Measurements from ENCODE around the gene PAX5. TPM values are rescaled to one million over a fixed set of nuclear protein-coding genes. Genes with fewer than 3 reads are reported as not detected.

The PAX5 gene
- total RNA-seq, 3 donors from 2014 or later: 0.29 to 0.32 TPM; not detected in 1

DNA sequence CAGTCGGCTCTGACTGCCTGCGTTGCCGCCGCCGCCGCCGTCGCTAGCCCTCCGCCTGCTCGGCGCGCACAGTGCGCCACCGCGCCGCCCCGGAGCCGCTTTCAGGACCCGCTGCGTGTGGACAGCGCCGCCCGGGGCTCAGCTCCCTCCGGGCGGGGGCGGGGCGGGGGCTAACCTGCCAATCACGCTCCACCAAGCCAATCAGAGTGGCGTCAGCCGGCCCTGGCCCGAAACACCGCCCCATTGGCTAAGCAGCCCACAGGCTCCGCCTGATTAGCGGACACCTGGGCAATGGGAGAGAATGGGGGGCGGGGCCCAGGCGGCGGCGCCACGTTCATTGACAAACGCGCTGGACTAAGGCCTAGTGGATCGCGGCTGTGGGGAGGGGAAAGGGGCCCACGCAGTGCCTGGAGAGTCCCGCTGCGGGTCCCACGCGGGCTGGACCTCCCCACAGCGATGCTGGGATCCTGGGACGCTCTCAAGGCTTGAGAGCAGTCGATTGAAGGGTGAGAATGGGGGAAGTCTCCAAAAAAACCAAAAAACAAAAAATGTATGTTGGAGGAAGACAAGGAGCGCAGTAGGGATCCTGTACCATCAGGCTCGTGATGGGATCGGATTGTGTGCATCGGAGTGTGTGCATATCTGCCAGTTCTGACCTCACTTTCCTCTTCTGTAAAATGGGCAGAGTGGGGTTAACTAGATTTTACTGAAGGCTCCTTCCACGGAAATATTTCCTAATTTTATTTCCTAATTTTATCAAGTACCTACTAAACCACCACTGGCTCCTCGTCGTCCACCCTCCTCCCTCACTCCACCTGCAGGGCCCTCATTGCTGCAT is 6.3 kb downstream of the PAX5 start:
- ATAC-seq (peak; percentile 98), DNase-seq (peak; percentile 92 to 93 (median 93))
- intact Hi-C loops (cut with DNase I, micrococcal nuclease): no loop called here
- no peak overlapping the region for H3K4me3 ChIP-seq
- peaks cover 31% of the 10 kb centered on the region for H3K4me1 ChIP-seq (ENCODE audit: low read depth)
- H3K9me3 ChIP-seq: no peaks in the 10 kb centered on the region
- H3K36me3 ChIP-seq (ENCODE audit: low read depth): no peaks in the 10 kb centered on the region
- TF ChIP-seq, protein P1, sequence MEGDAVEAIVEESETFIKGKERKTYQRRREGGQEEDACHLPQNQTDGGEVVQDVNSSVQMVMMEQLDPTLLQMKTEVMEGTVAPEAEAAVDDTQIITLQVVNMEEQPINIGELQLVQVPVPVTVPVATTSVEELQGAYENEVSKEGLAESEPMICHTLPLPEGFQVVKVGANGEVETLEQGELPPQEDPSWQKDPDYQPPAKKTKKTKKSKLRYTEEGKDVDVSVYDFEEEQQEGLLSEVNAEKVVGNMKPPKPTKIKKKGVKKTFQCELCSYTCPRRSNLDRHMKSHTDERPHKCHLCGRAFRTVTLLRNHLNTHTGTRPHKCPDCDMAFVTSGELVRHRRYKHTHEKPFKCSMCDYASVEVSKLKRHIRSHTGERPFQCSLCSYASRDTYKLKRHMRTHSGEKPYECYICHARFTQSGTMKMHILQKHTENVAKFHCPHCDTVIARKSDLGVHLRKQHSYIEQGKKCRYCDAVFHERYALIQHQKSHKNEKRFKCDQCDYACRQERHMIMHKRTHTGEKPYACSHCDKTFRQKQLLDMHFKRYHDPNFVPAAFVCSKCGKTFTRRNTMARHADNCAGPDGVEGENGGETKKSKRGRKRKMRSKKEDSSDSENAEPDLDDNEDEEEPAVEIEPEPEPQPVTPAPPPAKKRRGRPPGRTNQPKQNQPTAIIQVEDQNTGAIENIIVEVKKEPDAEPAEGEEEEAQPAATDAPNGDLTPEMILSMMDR (IDR thresholded peaks at IDR 0.05): no peak

DNA sequence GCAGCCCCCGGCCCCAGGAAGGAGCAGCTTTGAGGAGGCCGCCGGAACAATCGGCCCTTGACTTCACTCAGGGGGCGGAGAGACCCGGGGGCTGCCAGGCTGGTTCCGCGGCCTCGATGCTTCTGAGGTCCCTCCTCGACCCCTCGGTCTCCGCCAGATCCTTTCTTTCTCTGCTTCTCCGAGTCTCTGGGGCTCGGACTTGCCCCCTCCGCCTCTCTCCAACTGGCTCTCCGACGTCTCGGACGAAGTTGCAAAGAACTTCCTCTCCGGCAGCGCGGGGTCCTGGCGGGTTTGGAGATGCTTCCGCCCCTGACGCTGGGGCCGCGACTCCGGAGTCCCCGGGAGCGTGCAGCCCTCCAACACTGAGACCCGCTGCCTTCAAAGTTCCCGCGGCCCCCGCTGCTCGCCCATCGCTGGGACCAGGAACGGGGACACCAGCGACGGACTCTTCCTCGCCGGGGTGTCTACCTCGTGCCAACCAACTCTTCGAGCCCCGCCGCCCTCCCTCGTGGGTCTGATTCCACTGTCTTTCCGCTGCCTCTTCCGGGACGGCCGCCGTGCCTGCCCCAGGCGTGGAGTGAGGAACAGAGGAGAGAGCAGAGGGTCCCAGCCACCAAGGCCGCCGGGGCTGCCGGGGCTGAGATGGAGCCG is 7.0 kb downstream of the PAX5 start:
- intact Hi-C loops (cut with DNase I, micrococcal nuclease): no loop called here
- ATAC-seq (no peak), DNase-seq (no peak)
- Histone ChIP-seq H3K4me1 (ENCODE audit: low read depth) (peaks cover 31% of the 10 kb centered on the region), H3K4me3 (no peak overlapping the region), H3K36me3 (ENCODE audit: low read depth) (no peaks in the 10 kb centered on the region), H3K9me3 (no peaks in the 10 kb centered on the region)
- TF ChIP-seq, protein P1 (IDR thresholded peaks at IDR 0.05): no peak

DNA sequence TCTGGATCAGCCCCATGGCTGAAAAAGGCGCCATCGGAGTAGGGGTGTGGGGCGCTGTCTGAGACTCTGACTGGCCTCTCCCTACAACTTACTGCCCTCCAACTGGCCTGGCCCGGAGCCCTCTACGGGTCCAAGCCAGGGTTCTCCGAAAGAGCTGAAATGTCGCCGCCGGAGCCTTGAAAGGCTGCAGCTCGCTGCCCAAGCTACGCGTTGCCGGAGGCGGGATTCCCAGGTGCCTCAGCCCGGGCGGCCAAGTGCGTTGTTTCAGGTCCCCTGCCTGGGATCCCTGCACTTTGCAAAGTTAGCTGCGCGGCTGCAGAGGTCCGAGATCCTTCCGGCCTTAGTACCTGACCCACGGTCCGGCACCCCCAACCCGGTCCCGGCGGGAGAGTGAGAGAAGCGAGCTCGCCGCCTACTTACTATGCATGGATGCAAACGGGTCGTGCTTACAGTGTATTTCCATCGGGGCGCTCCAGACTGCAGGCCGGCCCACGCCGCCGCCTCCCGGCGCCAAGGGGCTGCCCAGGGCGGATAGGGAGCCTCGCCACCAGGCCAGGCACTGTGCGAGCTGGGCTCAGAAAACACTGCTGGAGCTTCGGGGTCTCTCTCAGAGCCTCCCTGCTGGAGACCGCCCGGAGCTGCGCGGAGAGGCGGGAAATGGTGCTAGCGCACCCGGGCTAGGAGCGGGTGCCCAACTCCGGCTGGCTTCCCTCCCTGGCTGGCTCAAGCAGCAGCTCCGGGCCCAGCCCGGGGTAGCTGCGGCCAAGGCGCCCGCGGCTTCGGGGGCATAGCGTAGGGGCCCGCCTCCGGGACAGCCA is 7.7 kb downstream of the PAX5 start:
- no peak overlapping the region for H3K4me3 ChIP-seq
- ATAC-seq: no peak
- intact Hi-C loops (cut with DNase I, micrococcal nuclease): no loop called here
- no peaks in the 10 kb centered on the region for H3K9me3 ChIP-seq
- peaks cover 31% of the 10 kb centered on the region for H3K4me1 ChIP-seq (ENCODE audit: low read depth)
- TF ChIP-seq, protein P1 (IDR thresholded peaks at IDR 0.05): no peak
- no peaks in the 10 kb centered on the region for H3K36me3 ChIP-seq (ENCODE audit: low read depth)
- no peak for DNase-seq

DNA sequence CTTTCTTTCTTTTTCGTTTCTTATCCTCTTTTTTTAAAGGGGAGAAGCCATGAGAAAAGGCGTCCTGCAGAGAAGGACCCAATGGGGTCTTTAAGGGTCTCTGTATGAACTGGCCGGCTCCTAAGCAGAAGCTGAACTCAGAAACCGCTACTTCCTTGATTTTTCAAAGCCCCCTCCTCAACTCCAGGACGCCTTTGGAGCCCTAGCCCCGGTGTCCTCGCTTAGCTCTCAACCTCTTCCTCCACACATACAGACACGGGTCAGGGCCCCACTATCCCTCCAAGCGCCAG is 8.3 kb downstream of the PAX5 start:
- no peak overlapping the region for H3K4me3 ChIP-seq
- TF ChIP-seq, protein P1 (IDR thresholded peaks at IDR 0.05): no peak
- DNase-seq: no peak
- H3K9me3 ChIP-seq: no peaks in the 10 kb centered on the region
- no peak for ATAC-seq
- intact Hi-C loops (cut with DNase I, micrococcal nuclease): no loop called here
- peaks cover 31% of the 10 kb centered on the region for H3K4me1 ChIP-seq (ENCODE audit: low read depth)
- H3K36me3 ChIP-seq (ENCODE audit: low read depth): no peaks in the 10 kb centered on the region

DNA sequence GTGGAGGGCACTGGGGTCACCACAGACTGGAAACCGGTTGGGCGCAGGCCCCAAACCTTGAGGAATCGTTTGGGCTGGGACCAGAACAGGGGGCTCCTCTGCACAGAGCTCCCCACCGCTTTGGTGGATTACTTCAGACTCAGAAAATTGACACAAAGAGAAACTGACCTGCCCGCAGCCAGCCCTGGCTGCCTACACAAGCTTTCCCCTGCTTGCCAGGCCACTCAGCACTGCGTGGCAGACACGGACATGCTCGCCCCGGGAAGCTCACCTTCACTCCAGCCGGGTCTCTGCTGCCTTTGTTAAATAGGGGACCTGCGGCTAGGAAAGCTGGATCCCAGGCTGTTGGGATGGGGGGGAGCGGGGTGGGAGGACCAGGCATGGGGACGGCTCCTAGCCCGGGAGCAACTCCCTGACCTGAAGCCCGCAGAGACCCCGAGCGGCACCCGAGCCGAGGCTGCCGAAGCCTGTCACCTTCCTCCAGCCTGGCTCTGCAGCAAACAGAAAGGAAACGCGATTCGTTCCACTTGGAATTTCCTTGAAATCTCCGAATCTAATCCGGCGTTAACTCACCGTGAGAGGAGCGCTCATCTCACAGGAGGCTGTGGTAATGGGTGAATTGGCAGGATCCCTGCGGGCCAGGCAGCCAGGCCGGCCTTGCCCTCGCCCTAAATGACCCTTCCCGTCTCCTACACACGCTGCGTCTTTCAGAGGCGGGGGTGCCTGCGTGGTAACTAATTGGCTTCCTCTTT is 8.8 kb downstream of the PAX5 start:
- ATAC-seq (no peak), DNase-seq (no peak)
- H3K9me3 ChIP-seq: no peaks in the 10 kb centered on the region
- intact Hi-C loops (cut with DNase I, micrococcal nuclease): no loop called here
- TF ChIP-seq, protein P1 (IDR thresholded peaks at IDR 0.05): no peak
- H3K36me3 ChIP-seq (ENCODE audit: low read depth): no peaks in the 10 kb centered on the region
- peaks cover 29% of the 10 kb centered on the region for H3K4me1 ChIP-seq (ENCODE audit: low read depth)
- H3K4me3 ChIP-seq: no peak overlapping the region

Measured in mucosa of descending colon (tissue), 3 donors.